Gastroesophageal sphincter (tissue), 3 donors: ENCODE results near the gene ERO1B.

Experiments used
- POLR2AphosphoS5 ChIP-seq: sonication (generic); formaldehyde crosslinking; IDR thresholded peaks from one replicate; pipeline ENCODE4 v1.6.1; 2017; ENCODE audit warnings: antibody characterized with exemption
- TF ChIP-seq, protein P1 (sequence below), 4 experiments: fragments of 200-600 bp in 2 of 4; fragments of 450-650 bp in 2 of 4; sonication (generic) in 1 of 4; IDR thresholded peaks; one replicate each; pipeline ENCODE4 v1.5.1; 2017 to 2019; ENCODE audit warnings: antibody characterized with exemption in 4 of 4, mild to moderate bottlenecking in 2 of 4, moderate library complexity in 2 of 4

DNA sequence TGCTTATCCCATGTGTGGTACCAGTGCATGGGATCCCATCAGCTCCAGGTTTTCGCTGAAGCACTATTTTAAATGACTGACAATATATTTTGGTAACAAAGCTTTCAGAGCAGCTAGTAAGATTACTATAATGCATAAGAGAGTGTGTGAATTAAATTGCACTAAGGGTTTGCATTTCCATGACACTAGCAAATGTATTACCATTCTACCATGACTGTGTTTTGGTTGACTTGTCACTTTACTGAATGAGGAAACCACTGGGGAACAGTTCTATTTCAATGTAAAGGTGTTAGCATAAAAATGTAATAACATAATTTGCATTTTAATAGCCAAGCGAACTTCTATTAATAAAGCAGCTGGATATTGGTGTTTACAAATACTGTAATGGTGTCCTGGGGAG lies 31.7 kb upstream of the ERO1B start:
- TF ChIP-seq, protein P1, sequence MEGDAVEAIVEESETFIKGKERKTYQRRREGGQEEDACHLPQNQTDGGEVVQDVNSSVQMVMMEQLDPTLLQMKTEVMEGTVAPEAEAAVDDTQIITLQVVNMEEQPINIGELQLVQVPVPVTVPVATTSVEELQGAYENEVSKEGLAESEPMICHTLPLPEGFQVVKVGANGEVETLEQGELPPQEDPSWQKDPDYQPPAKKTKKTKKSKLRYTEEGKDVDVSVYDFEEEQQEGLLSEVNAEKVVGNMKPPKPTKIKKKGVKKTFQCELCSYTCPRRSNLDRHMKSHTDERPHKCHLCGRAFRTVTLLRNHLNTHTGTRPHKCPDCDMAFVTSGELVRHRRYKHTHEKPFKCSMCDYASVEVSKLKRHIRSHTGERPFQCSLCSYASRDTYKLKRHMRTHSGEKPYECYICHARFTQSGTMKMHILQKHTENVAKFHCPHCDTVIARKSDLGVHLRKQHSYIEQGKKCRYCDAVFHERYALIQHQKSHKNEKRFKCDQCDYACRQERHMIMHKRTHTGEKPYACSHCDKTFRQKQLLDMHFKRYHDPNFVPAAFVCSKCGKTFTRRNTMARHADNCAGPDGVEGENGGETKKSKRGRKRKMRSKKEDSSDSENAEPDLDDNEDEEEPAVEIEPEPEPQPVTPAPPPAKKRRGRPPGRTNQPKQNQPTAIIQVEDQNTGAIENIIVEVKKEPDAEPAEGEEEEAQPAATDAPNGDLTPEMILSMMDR (IDR thresholded peaks at IDR 0.05), result no peak
- TF ChIP-seq POLR2AphosphoS5, result no peak
